Activated T-cell treated with anti-CD3 and anti-CD28 coated beads for 4 hours (primary cell): ENCODE results near the gene CPA4.
"Not testable (repeated sequence)": the region's sequence is repeated elsewhere in the genome, so short reads cannot be mapped to it uniquely, and the experiment has no call there.

Experiments used
- DNase-seq: peaks from one replicate; pipeline ENCODE4 v3.0.0-alpha.2; 2020

The CPA4 gene

GRCh38 chr7:130303551-130303950 lies 10.6 kb downstream of the CPA4 start:
- DNase-seq, result no peak

GRCh38 chr7:130303982-130304381 lies 11.0 kb downstream of the CPA4 start:
- no peak for DNase-seq

- no peak for DNase-seq
Observed at GRCh38 chr7:130304878-130305277, 11.9 kb downstream of the CPA4 start.

GRCh38 chr7:130305433-130306042 lies 12.6 kb downstream of the CPA4 start:
- DNase-seq, result no peak

GRCh38 chr7:130309986-130310385 lies 17.0 kb downstream of the CPA4 start:
- DNase-seq, result no peak

GRCh38 chr7:130314305-130314704 lies 21.3 kb downstream of the CPA4 start:
- DNase-seq, result no peak

GRCh38 chr7:130319541-130319940 lies 26.6 kb downstream of the CPA4 start:
- DNase-seq, result no peak

GRCh38 chr7:130321542-130322229 lies 28.7 kb downstream of the CPA4 start:
- DNase-seq, result not testable (repeated sequence)

GRCh38 chr7:130322615-130323014 lies 29.7 kb downstream of the CPA4 start:
- DNase-seq, result no peak

- no peak for DNase-seq
Observed at GRCh38 chr7:130324306-130324943, 31.5 kb downstream of the CPA4 start.

- no peak for DNase-seq
Observed at GRCh38 chr7:130329681-130330080, 36.7 kb downstream of the CPA4 start.

- DNase-seq, result no peak
Observed at GRCh38 chr7:130332259-130333053, 39.5 kb downstream of the CPA4 start.

GRCh38 chr7:130333832-130334231 lies 40.9 kb downstream of the CPA4 start:
- DNase-seq, result no peak

GRCh38 chr7:130334274-130334673 lies 41.3 kb downstream of the CPA4 start:
- no peak for DNase-seq

- DNase-seq, result no peak
Observed at GRCh38 chr7:130337410-130337971, 44.5 kb downstream of the CPA4 start.

GRCh38 chr7:130338233-130338632 lies 45.3 kb downstream of the CPA4 start:
- no peak for DNase-seq

- DNase-seq, result no peak
Observed at GRCh38 chr7:130341882-130342281, 48.9 kb downstream of the CPA4 start.

- DNase-seq, result no peak
Observed at GRCh38 chr7:130342701-130343380, 49.9 kb downstream of the CPA4 start.

GRCh38 chr7:130344271-130344866 lies 51.4 kb downstream of the CPA4 start, which contains the start of gene CPA5:
Gene CPA5 (plus strand): TSS chr7:130344816. CDS start chr7:130346486, 1,670 bp downstream.
- no peak for DNase-seq

- DNase-seq, result no peak
Observed at GRCh38 chr7:130345136-130345535, 52.2 kb downstream of the CPA4 start.

- no peak for DNase-seq
Observed at GRCh38 chr7:130345725-130346124, 52.8 kb downstream of the CPA4 start.
